GM23338 (cell line): ENCODE data around the gene TRPM3. TPM values are rescaled to one million over a fixed set of nuclear protein-coding genes. Genes with fewer than 3 reads are reported as not detected.

Experiments used
- ATAC-seq: fragments of 200-7000 bp; cut with Tn5 transposase; 3 replicates; pipeline ENCODE4 v1.9.1; 2020
- DNase-seq: peaks from one replicate; pipeline ENCODE4 v3.0.0-alpha.2; 2015; ENCODE audit warnings: low spot score
- H2AFZ ChIP-seq: fragments of 200-600 bp; sonication (generic); 2 replicates; pipeline ENCODE4 v1.8.0; 2016; ENCODE audit warnings: antibody characterized with exemption, mild to moderate bottlenecking, moderate library complexity
- H3F3A ChIP-seq: fragments of 200-600 bp; sonication (generic); replicated peaks from 2 replicates; pipeline ENCODE4 v1.8.0; 2017; ENCODE audit warnings: antibody characterized with exemption, mixed run types, low read depth
- H3K27ac ChIP-seq: fragments of 200-600 bp; sonication (generic); 2 replicates; pipeline ENCODE4 v1.6.1; 2016; ENCODE audit warnings: low read depth
- H3K27me3 ChIP-seq: fragments of 200-600 bp; sonication (generic); 2 replicates; pipeline ENCODE4 v1.8.0; 2016; ENCODE audit warnings: mild to moderate bottlenecking, mixed run types, moderate library complexity; ENCODE audit not compliant: insufficient read depth
- H3K36me3 ChIP-seq: fragments of 200-600 bp; sonication (generic); 2 replicates; pipeline ENCODE4 v1.8.0; 2016; ENCODE audit warnings: mild to moderate bottlenecking; ENCODE audit not compliant: insufficient read depth
- H3K4me1 ChIP-seq: fragments of 200-600 bp; sonication (generic); 2 replicates; pipeline ENCODE4 v1.8.0; 2016; ENCODE audit warnings: mild to moderate bottlenecking, moderate library complexity; ENCODE audit not compliant: insufficient read depth
- H3K4me2 ChIP-seq: fragments of 200-600 bp; sonication (generic); 2 replicates; pipeline ENCODE4 v1.7.1; 2017; ENCODE audit warnings: mixed run types
- H3K4me3 ChIP-seq: fragments of 200-600 bp; sonication (generic); 2 replicates; pipeline ENCODE4 v1.6.1; 2016; ENCODE audit warnings: mixed run types
- H3K79me2 ChIP-seq: fragments of 200-600 bp; sonication (generic); replicated peaks from 2 replicates; pipeline ENCODE4 v1.8.0; 2017; ENCODE audit warnings: mild to moderate bottlenecking; ENCODE audit not compliant: insufficient read depth
- H3K9me2 ChIP-seq: fragments of 200-600 bp; sonication (generic); 2 replicates; pipeline ENCODE4 v1.8.0; 2017; ENCODE audit not compliant: insufficient read depth
- H4K20me1 ChIP-seq: fragments of 200-600 bp; sonication (generic); replicated peaks from 2 replicates; pipeline ENCODE4 v1.8.0; 2017; ENCODE audit warnings: mild to moderate bottlenecking; ENCODE audit not compliant: insufficient read depth
- H3K27ac Mint-ChIP-seq: 2 replicates; pipeline ENCODE4 v1.8.0; 2020; ENCODE audit warnings: inconsistent platforms, mild to moderate bottlenecking, moderate library complexity, mixed read lengths
- H3K27me3 Mint-ChIP-seq: 3 replicates; pipeline ENCODE4 v1.8.0; 2022; ENCODE audit warnings: low read depth, mild to moderate bottlenecking, moderate library complexity, mixed read lengths, inconsistent platforms; ENCODE audit not compliant: insufficient read depth, poor library complexity
- H3K36me3 Mint-ChIP-seq: 3 replicates; pipeline ENCODE4 v1.8.0; 2021; ENCODE audit warnings: low read depth, mild to moderate bottlenecking, inconsistent platforms, moderate library complexity, mixed read lengths
- H3K4me1 Mint-ChIP-seq: 3 replicates; pipeline ENCODE4 v1.8.0; 2020; ENCODE audit warnings: mild to moderate bottlenecking, inconsistent platforms, mixed read lengths
- H3K4me3 Mint-ChIP-seq: 3 replicates; pipeline ENCODE4 v1.8.0; 2021; ENCODE audit warnings: moderate library complexity, mild to moderate bottlenecking, inconsistent platforms, mixed read lengths
- H3K9me3 Mint-ChIP-seq: 3 replicates; pipeline ENCODE4 v1.8.0; 2020; ENCODE audit warnings: moderate library complexity, mild to moderate bottlenecking, inconsistent platforms, mixed read lengths
- CREB1 ChIP-seq: fragments of 250-450 bp; sonication (Bioruptor Pico); IDR thresholded peaks from 2 replicates; pipeline ENCODE4 v1.5.0; 2020; ENCODE audit warnings: low read depth, mild to moderate bottlenecking, moderate library complexity
- EZH2 ChIP-seq: fragments of 200-600 bp; sonication (generic); IDR thresholded peaks from one replicate; pipeline ENCODE4 v1.8.0; 2017; ENCODE audit warnings: antibody characterized with exemption, mild to moderate bottlenecking, low read depth; ENCODE audit not compliant: unreplicated experiment
- EZH2phosphoT487 ChIP-seq: fragments of 200-600 bp; sonication (generic); IDR thresholded peaks from one replicate; pipeline ENCODE4 v1.8.1; 2018; ENCODE audit warnings: antibody characterized with exemption; ENCODE audit not compliant: unreplicated experiment
- JUNB ChIP-seq: IDR thresholded peaks from one replicate; pipeline ENCODE4 v1.6.1; 2016; ENCODE audit warnings: antibody characterized with exemption; ENCODE audit not compliant: unreplicated experiment
- NANOG ChIP-seq: IDR thresholded peaks from 2 replicates; pipeline ENCODE4 v1.6.1; 2016; ENCODE audit warnings: antibody characterized with exemption, borderline replicate concordance
- POLR2AphosphoS5 ChIP-seq: IDR thresholded peaks from 2 replicates; pipeline ENCODE4 v1.6.1; 2016; ENCODE audit warnings: antibody characterized with exemption, low read depth
- STAT1 ChIP-seq: IDR thresholded peaks from one replicate; pipeline ENCODE4 v1.6.1; 2016; ENCODE audit warnings: antibody characterized with exemption; ENCODE audit not compliant: unreplicated experiment
- ZNF114 ChIP-seq: fragments of 250-450 bp; sonication (Bioruptor Pico); IDR thresholded peaks from 2 replicates; pipeline ENCODE4 v1.5.0; 2020; ENCODE audit warnings: mild to moderate bottlenecking, moderate library complexity
- ZNF331 ChIP-seq: fragments of 250-450 bp; sonication (Bioruptor Pico); IDR thresholded peaks from 2 replicates; pipeline ENCODE4 v1.5.0; 2020; ENCODE audit warnings: low read depth, mild to moderate bottlenecking, moderate library complexity
- polyA plus RNA-seq: library from polyadenylated mRNA; unstranded; fragments of >200 nt; fragmentation: Nextera tagmentation; extraction: Ambion mirVana; gene quantifications from 2 replicates; pipeline ENCODE4 v1.2.1, GENCODE V29; 2016
- total RNA-seq: library from RNA; depleted of rRNA; stranded (reverse); fragments of >200 nt; shearing (Covaris generic); gene quantifications from 2 replicates; pipeline ENCODE4 v1.2.3, GENCODE V29; 2014
- TF ChIP-seq, protein P1 (sequence below): IDR thresholded peaks from one replicate; pipeline ENCODE4 v1.6.1; 2018; ENCODE audit warnings: antibody characterized with exemption; ENCODE audit not compliant: unreplicated experiment
- TF ChIP-seq, protein P2 (sequence below): fragments of 250-450 bp; sonication (Bioruptor Pico); IDR thresholded peaks from 2 replicates; pipeline ENCODE4 v1.5.0; 2020; ENCODE audit warnings: mild to moderate bottlenecking, moderate library complexity
- TF ChIP-seq, protein P3 (sequence below): IDR thresholded peaks from 2 replicates; pipeline ENCODE4 v1.6.1; 2016; ENCODE audit warnings: antibody characterized with exemption
- TF ChIP-seq, protein P4 (sequence below), 2 experiments: fragments of 200-600 bp in 1 of 2; sonication (generic) in 1 of 2; conservative IDR thresholded peaks; 2 replicates each; pipeline versions ENCODE4 v1.5.1 to v1.6.1; 2016 to 2017; ENCODE audit warnings: antibody characterized with exemption in 2 of 2, low read depth in 2 of 2, mild to moderate bottlenecking in 2 of 2, moderate library complexity in 1 of 2

TRPM3 gene
- total and polyA plus RNA-seq, 2 experiments from 2014 or later: 2.8 to 8.2 TPM

DNA sequence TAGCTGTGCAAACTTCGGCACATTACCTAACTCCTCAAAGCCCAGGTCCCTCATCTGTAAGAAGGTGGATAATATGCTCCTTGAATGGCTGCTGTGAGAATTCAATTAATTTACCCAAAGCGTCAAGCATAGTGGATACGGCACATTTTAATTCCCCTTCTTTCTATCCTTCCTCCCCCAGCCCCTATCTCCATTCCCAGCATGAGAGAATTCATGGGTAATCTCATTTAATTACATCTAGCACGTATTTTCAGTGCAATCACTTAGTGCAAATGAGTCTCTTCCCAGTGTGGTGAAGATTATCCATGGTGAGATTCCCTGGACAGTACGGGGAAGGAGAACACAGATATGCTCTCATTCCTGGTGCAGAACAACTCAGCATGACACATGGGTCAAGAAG, 145.6 kb downstream of the TRPM3 start:
- H3K4me1 ChIP-seq: no peaks in the 10 kb centered on the region
- H2AFZ ChIP-seq: no peak overlapping the region
- H3K4me2 ChIP-seq: no peak overlapping the region
- no peak overlapping the region for H3K27ac ChIP-seq
- H3K4me3 Mint-ChIP-seq: no peak overlapping the region
- no peak for ATAC-seq
- no peaks in the 10 kb centered on the region for H3K27me3 Mint-ChIP-seq
- H3K27ac Mint-ChIP-seq: no peak overlapping the region
- H3K9me3 Mint-ChIP-seq: no peaks in the 10 kb centered on the region
- no peaks in the 10 kb centered on the region for H3K36me3 Mint-ChIP-seq
- no peaks in the 10 kb centered on the region for H3K27me3 ChIP-seq
- no peaks in the 10 kb centered on the region for H4K20me1 ChIP-seq
- H3K36me3 ChIP-seq: no peaks in the 10 kb centered on the region
- H3F3A ChIP-seq: no peaks in the 10 kb centered on the region
- H3K4me3 ChIP-seq: no peak overlapping the region
- peaks cover 2% of the 10 kb centered on the region; the same call in 1 of the 2 replicates for H3K9me2 ChIP-seq
- H3K4me1 Mint-ChIP-seq: peaks cover 6% of the 10 kb centered on the region; the same call in 1 of the 3 replicates
- no peaks in the 10 kb centered on the region for H3K79me2 ChIP-seq
- TF ChIP-seq, protein P1, sequence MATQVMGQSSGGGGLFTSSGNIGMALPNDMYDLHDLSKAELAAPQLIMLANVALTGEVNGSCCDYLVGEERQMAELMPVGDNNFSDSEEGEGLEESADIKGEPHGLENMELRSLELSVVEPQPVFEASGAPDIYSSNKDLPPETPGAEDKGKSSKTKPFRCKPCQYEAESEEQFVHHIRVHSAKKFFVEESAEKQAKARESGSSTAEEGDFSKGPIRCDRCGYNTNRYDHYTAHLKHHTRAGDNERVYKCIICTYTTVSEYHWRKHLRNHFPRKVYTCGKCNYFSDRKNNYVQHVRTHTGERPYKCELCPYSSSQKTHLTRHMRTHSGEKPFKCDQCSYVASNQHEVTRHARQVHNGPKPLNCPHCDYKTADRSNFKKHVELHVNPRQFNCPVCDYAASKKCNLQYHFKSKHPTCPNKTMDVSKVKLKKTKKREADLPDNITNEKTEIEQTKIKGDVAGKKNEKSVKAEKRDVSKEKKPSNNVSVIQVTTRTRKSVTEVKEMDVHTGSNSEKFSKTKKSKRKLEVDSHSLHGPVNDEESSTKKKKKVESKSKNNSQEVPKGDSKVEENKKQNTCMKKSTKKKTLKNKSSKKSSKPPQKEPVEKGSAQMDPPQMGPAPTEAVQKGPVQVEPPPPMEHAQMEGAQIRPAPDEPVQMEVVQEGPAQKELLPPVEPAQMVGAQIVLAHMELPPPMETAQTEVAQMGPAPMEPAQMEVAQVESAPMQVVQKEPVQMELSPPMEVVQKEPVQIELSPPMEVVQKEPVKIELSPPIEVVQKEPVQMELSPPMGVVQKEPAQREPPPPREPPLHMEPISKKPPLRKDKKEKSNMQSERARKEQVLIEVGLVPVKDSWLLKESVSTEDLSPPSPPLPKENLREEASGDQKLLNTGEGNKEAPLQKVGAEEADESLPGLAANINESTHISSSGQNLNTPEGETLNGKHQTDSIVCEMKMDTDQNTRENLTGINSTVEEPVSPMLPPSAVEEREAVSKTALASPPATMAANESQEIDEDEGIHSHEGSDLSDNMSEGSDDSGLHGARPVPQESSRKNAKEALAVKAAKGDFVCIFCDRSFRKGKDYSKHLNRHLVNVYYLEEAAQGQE: no peak
- TF ChIP-seq NANOG (no peak), CREB1 (CRISPR knock-in tag) (no peak), STAT1 (no peak), ZNF331 (CRISPR knock-in tag) (no peak), ZNF114 (CRISPR knock-in tag) (no peak), EZH2phosphoT487 (no peak), EZH2 (no peak), JUNB (no peak), POLR2AphosphoS5 (no peak)
- TF ChIP-seq, protein P2, sequence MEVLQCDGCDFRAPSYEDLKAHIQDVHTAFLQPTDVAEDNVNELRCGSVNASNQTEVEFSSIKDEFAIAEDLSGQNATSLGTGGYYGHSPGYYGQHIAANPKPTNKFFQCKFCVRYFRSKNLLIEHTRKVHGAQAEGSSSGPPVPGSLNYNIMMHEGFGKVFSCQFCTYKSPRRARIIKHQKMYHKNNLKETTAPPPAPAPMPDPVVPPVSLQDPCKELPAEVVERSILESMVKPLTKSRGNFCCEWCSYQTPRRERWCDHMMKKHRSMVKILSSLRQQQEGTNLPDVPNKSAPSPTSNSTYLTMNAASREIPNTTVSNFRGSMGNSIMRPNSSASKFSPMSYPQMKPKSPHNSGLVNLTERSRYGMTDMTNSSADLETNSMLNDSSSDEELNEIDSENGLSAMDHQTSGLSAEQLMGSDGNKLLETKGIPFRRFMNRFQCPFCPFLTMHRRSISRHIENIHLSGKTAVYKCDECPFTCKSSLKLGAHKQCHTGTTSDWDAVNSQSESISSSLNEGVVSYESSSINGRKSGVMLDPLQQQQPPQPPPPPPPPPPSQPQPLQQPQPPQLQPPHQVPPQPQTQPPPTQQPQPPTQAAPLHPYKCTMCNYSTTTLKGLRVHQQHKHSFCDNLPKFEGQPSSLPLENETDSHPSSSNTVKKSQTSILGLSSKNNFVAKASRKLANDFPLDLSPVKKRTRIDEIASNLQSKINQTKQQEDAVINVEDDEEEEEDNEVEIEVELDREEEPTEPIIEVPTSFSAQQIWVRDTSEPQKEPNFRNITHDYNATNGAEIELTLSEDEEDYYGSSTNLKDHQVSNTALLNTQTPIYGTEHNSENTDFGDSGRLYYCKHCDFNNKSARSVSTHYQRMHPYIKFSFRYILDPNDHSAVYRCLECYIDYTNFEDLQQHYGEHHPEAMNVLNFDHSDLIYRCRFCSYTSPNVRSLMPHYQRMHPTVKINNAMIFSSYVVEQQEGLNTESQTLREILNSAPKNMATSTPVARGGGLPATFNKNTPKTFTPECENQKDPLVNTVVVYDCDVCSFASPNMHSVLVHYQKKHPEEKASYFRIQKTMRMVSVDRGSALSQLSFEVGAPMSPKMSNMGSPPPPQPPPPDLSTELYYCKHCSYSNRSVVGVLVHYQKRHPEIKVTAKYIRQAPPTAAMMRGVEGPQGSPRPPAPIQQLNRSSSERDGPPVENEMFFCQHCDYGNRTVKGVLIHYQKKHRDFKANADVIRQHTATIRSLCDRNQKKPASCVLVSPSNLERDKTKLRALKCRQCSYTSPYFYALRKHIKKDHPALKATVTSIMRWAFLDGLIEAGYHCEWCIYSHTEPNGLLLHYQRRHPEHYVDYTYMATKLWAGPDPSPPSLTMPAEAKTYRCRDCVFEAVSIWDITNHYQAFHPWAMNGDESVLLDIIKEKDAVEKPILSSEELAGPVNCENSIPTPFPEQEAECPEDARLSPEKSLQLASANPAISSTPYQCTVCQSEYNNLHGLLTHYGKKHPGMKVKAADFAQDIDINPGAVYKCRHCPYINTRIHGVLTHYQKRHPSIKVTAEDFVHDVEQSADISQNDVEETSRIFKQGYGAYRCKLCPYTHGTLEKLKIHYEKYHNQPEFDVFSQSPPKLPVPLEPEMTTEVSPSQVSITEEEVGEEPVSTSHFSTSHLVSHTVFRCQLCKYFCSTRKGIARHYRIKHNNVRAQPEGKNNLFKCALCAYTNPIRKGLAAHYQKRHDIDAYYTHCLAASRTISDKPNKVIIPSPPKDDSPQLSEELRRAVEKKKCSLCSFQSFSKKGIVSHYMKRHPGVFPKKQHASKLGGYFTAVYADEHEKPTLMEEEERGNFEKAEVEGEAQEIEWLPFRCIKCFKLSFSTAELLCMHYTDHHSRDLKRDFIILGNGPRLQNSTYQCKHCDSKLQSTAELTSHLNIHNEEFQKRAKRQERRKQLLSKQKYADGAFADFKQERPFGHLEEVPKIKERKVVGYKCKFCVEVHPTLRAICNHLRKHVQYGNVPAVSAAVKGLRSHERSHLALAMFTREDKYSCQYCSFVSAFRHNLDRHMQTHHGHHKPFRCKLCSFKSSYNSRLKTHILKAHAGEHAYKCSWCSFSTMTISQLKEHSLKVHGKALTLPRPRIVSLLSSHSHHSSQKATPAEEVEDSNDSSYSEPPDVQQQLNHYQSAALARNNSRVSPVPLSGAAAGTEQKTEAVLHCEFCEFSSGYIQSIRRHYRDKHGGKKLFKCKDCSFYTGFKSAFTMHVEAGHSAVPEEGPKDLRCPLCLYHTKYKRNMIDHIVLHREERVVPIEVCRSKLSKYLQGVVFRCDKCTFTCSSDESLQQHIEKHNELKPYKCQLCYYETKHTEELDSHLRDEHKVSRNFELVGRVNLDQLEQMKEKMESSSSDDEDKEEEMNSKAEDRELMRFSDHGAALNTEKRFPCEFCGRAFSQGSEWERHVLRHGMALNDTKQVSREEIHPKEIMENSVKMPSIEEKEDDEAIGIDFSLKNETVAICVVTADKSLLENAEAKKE (CRISPR knock-in tag): no peak
- TF ChIP-seq, protein P3, sequence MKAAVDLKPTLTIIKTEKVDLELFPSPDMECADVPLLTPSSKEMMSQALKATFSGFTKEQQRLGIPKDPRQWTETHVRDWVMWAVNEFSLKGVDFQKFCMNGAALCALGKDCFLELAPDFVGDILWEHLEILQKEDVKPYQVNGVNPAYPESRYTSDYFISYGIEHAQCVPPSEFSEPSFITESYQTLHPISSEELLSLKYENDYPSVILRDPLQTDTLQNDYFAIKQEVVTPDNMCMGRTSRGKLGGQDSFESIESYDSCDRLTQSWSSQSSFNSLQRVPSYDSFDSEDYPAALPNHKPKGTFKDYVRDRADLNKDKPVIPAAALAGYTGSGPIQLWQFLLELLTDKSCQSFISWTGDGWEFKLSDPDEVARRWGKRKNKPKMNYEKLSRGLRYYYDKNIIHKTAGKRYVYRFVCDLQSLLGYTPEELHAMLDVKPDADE: no peak
- TF ChIP-seq, protein P4, sequence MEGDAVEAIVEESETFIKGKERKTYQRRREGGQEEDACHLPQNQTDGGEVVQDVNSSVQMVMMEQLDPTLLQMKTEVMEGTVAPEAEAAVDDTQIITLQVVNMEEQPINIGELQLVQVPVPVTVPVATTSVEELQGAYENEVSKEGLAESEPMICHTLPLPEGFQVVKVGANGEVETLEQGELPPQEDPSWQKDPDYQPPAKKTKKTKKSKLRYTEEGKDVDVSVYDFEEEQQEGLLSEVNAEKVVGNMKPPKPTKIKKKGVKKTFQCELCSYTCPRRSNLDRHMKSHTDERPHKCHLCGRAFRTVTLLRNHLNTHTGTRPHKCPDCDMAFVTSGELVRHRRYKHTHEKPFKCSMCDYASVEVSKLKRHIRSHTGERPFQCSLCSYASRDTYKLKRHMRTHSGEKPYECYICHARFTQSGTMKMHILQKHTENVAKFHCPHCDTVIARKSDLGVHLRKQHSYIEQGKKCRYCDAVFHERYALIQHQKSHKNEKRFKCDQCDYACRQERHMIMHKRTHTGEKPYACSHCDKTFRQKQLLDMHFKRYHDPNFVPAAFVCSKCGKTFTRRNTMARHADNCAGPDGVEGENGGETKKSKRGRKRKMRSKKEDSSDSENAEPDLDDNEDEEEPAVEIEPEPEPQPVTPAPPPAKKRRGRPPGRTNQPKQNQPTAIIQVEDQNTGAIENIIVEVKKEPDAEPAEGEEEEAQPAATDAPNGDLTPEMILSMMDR (conservative IDR thresholded peaks at IDR 0.05; ENCODE audit: low read depth in 2 of 2): no peak
- no peak for DNase-seq
